NCI-H1930 (cell line): Measurements from ENCODE around the gene FMR1NB.

Experiments used
- DNase-seq, 2 experiments: peaks; one replicate each; lab custom pipeline; 2025; lab: John Stamatoyannopoulos, UW

FMR1NB gene, protein sequence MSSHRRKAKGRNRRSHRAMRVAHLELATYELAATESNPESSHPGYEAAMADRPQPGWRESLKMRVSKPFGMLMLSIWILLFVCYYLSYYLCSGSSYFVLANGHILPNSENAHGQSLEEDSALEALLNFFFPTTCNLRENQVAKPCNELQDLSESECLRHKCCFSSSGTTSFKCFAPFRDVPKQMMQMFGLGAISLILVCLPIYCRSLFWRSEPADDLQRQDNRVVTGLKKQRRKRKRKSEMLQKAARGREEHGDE

DNA sequence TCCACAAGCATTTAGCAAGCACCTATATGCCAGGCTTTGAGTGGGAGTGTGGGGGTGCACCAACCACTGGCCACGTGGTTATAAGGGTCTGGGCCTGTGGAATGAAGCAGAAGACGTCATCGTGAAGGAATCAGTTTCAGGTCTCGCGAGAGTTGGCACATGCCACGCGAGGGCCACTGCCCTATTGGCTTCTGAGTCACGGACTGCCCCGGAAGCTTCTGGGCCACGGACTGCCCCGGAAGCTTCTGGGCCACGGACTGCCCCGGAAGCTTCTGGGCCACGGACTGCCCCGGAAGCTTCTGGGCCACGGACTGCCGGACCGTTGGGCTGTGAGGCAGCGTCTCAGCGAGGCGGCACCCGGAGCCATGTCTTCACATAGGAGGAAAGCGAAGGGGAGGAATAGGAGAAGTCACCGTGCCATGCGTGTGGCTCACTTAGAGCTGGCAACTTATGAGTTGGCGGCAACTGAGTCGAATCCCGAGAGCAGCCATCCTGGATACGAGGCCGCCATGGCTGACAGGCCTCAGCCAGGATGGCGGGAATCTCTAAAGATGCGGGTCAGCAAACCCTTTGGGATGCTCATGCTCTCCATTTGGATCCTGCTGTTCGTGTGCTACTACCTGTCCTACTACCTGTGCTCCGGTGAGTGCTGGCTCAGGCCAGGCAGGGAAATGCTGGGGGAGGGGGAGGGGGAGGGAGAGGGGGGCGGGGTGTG, at the start of gene FMR1NB:
Gene FMR1NB (plus strand): TSS at position 300 of the 715 bp plus-strand sequence. CDS start 66 bp downstream, at position 366.
- no peak for DNase-seq

DNA sequence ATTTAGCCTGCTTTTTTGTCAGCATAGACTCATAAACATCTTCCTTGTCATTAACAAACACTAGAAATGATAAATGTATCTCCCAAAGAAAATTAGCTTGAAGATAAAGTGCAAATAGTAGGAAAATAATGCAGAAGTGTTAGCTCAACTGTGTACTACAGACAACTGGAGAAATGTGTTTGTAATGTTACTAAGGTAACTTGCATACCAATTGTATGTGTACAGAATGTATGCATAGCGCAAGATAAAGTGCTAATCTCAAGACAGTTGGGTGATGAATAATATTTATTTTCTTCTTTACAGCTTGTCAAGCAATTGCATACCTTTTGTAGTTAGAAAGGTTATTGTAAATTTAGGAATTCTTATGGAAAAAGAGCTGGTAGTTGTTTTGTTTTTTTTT, 47.3 kb upstream of the FMR1NB start:
- no peak for DNase-seq

DNA sequence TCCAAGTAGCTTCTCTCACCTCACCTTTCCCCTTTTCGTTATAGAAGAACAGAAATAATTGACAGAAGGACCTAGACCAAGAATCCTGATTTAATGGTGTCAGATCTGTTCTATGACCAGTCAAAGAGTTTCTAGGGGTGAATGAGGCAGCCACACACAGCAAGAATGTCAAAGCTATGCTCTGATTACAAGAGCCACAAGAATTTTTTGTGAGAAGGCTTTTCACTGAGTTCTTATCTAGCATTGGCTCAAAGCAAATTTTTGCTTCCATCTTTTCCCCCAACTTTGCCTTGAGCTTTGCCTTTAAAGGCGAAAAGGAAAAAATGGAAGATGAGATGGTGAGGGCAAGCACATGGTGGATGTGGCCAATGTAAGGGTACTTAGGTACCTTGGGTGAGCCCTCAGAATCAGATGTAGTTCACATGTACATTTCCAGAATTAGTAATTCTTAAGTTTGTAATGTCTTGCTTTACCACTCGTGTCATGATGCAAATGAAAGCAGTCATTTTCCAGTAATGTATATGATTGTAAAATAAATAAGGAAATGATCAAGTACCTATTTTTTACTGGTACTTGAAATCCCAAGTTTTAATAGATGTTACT, 45.9 kb upstream of the FMR1NB start:
- DNase-seq: no peak

DNA sequence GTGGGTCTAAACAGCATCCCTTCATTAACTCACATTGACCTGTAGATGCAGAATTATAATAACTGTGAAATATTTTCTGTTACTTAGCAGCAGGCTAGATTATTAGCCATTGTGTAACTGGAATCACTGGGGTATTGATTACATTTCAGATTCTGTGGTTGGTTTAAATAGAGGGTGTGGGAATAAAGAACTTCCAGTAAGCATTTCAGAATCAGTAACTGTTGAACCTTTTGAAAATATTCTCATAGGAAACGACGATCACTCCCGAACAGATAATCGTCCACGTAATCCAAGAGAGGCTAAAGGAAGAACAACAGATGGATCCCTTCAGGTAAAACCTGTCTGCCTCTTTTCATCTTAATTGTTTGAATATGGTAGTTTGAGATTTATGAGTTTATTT, 35.9 kb upstream of the FMR1NB start:
- DNase-seq: no peak

DNA sequence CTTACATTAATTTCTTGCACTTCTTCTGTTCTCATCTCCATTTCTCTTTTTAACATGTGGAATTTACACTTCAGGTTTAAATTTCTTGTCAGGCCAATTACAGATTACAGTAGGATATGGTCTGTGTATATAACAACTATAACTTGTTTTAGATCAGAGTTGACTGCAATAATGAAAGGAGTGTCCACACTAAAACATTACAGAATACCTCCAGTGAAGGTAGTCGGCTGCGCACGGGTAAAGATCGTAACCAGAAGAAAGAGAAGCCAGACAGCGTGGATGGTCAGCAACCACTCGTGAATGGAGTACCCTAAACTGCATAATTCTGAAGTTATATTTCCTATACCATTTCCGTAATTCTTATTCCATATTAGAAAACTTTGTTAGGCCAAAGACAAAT, 32.6 kb upstream of the FMR1NB start:
- no peak for DNase-seq

DNA sequence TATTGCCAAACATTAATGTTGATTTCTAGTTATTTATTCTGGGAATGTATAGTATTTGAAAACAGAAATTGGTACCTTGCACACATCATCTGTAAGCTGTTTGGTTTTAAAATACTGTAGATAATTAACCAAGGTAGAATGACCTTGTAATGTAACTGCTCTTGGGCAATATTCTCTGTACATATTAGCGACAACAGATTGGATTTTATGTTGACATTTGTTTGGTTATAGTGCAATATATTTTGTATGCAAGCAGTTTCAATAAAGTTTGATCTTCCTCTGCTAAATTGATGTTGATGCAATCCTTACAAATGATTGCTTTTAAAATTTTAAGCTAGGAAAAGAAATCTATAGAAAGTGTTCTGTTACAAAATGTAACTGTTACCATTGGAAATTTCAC, 30.8 kb upstream of the FMR1NB start:
- no peak for DNase-seq

DNA sequence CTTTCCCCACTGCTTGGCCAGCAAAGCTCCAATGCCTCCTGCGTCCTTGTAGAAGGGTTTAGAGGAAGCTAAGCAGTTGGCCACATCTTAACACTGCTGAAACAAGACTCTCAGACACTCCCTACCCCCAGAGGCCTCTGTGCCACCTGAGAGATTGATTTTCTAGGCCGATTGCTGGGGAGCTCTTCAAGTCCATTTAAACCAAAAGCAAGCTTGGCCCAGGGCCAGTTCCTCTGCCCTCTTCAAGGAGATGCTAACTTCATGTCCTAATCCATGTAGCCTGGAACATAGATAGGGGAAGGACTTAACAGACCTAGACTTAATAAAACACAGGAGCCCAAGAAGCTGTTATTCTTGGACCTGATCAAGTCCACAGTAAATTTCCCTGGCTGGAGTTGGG, 27.2 kb upstream of the FMR1NB start:
- no peak for DNase-seq

DNA sequence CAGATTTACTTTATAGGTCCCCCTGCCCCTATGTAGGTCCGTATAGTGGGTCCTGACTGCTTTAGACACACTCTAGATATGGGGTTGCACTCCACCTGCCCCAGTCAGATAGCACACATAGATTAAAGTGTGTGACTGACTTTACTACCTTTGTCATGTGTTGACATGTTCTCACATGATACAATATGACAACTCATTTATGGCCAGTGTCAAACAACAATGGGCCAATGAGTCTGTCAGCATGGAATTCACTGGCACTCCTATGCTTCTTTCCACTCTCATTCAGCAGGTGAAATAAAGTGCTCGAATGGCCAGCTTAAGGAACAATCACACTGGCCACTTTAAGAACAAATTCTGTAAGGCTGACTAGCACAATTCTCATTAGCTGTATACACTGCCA, 23.8 kb upstream of the FMR1NB start:
- DNase-seq: no peak

DNA sequence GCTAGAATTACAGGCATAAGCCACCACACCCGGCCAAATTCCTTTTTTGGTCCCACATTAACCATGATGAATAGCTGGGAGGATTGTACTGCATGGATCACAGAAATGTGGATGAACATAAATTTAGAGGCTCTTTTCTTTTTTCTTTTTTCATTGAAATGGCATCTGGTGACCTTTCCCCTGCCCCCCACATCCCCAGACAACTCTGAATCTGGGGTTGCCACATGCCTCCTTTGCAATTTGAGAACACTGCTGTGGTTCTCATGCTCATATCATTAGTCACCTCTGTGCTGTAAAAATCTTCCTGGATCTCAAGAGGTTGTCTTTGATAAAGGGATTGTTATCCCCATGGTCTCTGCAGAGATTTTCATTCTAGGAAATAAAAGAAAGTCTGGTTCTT, 22.8 kb upstream of the FMR1NB start:
- DNase-seq: no peak

DNA sequence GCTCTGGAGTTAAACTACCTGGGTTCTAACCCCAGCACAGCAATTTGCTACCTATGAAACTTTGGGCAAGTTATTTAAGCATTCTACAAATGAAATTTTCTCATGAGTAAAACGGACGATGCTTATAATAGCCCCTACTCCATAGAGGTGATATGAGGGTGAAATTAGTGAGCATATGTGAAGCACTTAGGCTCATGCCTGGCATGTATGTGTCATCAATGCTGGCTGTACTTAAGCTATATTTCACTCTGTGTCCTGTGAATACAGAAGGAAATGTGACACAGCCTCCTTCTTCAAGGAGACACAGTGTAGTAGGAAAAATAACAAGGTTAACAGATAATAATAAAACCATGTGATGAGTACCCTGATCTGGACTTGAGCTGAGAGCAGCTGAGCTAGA, 20.4 kb upstream of the FMR1NB start:
- DNase-seq: no peak

DNA sequence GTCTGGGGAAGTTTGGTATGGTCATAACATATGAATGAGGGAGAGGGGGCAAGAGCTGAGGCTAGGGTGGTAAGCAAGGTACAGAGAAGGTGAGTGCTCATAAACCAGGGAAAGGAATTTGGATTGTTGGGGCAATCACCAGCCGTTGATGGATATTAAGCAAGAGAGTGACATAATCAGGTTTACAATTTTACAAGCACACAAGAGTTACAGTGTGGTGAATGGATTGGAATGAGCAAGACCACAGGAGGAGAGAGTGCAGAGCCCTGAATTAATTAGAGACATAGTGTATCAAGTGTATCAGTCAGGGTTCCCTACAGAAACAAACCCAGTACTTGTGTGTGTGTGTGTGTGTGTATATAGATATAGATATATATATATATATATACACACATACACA, 18.7 kb upstream of the FMR1NB start:
- DNase-seq: no peak

DNA sequence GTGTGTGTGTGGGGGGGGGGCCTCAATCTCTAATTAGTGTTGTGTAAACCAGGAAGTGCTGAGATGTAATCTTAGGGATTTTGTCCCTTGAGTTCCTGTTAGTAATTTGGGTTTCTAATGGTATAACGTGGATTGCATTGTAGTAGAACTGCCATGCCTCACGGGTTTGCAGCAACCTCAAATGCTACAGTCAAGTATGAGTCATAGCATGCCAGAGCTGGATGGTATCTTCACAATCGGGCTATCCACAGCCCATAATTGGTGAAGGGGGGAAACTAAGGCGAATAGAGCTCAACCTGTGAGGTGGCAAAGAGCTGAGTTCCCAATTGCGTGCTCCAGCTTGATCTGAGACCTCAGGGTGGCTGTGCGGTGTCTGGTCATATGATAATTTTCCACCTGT, 2.2 kb upstream of the FMR1NB start:
- DNase-seq: no peak

DNA sequence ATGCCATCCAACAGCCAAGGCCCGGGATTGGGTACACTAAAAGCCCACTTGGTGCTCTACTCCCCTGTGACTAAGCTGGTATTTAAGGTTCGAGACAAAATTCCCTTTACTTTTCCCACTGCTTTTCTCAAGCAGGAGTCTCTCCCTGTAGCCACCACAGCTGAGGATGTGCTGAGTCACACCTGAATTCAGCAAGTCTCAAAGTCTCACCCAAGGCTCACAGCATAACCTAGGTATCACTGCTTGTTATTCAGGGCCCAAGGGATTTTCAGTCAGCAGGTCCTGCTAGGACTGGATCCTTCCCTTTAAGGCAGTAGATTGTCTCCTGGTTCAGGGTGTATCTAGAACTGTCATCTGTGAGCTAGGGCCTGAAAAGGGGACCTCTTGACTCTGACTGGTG, 39.2 kb downstream of the FMR1NB start:
- DNase-seq: no peak

DNA sequence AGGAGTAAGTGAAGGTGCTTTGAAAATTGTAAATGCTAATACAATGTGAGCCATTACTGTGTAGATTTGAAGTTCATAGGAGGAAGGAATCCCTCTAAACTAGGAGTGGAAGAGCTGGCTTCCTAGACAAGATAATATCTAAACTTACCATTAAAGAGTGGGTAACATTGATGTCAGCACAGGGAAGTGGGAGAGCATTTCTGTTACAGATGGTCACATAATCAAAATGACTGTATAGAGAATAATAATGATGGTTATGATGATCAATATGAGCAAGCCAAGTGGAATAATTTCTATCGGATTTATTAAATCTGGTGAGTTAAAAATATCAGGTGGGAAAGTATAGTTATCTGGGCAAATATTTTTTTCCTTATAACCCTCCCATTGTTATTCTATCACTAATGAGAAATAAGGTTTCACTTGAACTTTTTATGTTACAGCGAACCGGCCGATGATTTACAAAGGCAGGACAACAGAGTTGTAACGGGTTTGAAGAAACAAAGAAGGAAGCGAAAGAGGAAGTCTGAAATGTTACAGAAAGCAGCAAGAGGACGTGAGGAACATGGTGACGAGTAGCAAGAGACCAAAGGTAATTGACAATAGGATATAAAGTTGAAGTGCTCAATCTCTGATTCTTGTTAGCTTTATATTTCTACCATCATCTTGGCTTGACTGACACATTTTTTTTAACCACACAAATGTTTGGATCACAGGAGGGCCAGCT, 43.5 kb downstream of the FMR1NB start:
- DNase-seq: no peak

DNA sequence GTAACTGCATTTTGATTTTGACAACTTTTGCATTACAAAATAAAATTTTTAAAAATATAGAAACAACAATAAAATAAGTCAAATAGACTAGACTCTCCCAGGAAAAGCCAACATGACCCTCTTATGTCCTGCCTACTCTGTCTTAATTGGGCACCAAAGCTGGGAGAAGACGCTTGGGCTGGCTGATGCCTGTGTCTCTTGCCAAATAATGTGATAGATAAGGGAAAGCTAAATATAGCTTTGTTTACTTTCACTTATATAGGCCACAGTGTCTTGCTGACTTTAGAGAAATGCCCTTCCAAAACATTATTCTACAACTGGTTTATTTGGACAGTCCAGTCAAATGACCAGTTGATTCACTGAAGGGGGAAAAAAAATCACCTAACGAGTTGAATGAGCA, 54.2 kb downstream of the FMR1NB start:
- no peak for DNase-seq

DNA sequence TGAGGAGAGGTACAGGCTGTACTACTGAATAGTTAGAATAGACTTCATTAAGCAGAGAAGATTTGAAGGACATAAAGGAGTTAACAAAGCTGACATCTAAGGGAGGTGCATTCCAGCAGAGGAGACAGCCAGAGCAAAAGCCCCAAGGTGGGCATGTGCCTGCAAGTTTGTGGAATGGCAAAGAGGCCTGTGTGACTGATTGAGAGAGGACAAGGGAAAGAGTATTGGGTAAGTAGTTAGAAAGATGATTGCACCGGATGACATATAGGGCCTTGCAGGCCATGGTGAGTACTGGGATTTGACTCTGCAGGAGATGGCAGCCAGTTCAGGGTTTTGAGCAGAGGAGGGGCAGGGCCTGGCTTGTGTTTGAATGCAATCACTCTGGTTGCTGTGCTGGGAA, 55.9 kb downstream of the FMR1NB start:
- DNase-seq: no peak

DNA sequence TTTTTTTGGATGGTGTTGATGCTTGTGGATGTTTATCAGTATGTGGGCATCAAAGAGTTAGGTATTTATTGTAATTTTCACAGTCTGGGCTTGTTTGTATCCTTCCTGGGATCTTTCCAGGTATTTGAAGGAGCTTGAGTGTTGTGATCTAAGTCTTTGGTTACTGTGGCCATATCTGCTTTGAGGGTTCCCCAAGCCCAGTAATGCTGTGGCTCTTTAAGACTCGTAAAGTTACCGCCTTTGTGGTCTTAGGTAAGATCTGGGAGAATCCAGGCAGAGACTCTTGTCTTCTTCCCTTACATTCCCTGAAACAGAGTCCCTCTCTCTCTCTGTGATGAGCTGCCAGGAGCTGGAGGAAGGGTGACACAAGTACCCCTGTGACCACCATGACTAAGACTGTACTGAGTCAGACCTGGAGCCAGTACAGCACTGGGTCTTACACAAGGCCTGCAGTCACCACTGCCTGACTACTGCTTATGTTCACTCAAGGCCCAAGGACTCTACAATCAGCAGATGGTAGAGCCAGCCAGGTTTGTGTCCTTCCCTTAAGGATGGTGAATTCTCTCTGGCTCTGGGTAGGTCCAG, 62.2 kb downstream of the FMR1NB start:
- no peak for DNase-seq

DNA sequence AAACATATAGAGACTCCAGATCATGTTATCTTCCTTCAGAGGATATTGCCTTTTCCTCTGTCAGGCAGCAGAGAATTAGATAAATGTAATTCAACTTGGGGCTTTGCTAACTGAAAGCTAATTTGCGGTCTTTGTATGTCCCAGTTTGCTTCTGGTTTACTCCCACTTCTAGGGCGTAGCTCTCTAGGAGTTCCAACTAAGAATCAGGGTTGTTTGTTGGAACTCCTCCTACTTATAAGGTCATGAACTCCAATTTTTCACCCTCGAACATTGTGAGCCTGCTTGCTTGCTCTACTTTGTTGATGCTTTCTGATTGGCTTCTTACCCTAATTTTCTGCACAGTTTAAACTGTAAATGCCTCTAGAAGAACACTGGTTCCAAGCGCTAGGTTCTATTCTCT, 66.1 kb downstream of the FMR1NB start:
- DNase-seq: no peak

DNA sequence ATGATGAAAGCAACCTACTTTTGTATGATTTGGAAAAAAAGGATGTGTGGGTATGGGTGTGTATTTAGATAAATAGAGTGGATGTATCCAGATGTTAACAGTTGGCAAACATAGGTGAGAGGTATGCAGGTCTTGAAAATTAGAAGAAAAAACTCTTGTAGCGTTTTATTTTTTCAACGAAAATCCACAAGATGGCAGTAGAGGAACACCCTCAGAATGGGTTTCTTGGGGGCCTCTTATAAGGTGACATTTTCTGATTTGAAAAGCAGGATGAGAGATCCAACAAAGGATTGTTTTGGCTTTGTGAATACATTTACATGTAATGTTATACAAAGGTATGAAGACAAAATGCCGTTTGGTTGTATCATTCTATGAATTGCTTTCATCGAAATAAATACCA, 68.3 kb downstream of the FMR1NB start:
- peak in 1 of 2 experiments; percentile 10 for DNase-seq

DNA sequence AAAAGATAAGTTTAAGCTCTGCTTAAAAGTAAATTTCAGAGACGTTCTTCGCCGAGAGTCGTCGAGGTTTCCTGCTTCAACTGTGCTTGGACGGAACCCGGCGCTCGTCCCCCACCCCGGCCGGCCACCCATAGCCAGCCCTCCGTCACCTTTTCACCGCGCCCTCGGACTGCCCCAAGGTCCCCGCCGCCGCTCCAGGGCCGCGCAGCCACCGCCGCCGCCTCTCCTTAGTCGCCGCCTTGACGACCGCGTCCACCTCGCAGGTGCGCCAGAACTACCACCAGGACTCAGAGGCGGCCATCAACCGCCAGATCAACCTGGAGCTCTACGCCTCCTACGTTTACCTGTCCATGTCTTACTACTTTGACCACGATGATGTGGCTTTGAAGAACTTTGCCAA, 70.8 kb downstream of the FMR1NB start:
- no peak for DNase-seq

DNA sequence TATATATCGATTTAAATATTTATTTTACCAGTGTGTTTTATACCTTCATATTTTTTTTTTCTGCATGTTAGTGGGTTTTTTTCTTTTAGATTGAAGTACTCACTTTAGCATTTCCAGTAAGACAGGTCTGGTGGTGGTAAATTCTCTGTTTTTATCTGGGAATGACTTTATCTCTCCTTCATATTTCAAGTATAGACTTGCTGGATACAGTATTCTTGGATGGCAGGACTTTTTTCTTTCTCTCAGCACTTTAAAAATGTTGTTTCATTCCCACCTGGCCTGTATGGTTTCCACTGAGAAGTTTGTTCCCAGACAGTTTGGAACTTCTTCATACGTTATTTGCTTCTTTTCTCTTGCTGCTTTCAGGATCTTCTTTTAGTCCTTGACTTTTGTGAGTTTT, 86.1 kb downstream of the FMR1NB start:
- no peak for DNase-seq

DNA sequence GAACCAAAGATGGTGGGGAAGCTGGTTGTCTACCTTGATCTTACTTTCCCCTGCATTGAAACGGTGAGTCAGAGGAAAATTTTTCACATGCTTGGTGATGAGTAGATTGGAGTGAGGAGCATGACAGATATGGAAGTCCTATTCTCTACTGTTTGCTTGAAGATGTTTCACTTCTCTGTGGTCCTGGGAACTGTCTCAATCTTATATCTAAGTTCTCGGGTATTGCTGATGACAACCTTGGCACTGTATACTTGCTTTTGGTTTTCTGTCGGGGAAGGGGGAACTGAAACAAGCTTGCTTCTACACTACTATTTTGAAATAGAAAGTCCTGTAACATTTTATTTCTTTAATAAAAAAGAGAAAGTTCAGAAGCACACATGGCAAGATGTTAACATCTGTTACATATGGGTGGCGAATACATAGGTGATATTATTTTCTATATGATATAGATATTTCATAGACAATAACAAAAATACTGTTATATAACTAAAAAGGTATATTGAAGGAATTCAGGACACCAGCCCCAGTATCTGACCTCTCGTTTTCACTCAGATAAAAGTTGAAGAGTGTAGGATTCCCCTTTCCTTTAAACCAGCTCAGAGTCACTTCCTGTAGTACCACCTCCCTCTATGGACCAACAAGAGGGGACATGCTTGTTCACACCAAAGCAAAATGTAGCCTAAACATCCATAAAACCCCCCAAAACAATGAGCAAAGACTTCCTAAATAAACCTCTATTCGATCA, 88.8 kb downstream of the FMR1NB start:
- no peak for DNase-seq
